ENCODE results near the gene NKX1-1.

DNA sequence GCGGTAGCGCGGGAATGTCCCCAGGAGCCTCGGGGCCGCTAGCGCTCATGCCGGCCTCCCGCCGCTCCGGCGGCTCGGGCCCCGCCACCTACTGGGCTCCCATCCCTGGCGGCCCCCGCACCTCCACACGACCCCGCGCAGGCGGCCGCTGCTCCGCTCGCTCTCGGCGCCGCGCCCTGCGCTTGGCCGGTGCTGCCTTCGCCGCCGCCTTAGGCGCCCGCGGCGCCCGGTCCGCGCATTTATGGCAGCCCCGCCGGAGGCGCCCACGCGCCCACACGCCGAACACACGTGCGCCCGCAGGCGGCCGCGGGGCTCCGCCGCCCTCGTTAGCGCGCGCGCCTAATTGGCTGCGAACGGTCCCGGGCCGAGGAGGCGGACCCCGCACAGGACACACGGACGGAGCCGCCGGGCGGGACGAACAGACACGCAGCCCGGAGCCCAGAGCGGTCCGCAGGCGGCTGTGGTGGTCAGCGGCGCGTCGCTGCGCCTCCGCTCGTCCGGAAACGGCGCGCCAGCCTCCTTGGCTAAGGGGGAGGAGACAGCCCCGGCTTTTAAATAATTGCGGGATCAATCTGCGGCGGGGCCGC is at the start of gene NKX1-1:
- TF ChIP-seq, protein P1, sequence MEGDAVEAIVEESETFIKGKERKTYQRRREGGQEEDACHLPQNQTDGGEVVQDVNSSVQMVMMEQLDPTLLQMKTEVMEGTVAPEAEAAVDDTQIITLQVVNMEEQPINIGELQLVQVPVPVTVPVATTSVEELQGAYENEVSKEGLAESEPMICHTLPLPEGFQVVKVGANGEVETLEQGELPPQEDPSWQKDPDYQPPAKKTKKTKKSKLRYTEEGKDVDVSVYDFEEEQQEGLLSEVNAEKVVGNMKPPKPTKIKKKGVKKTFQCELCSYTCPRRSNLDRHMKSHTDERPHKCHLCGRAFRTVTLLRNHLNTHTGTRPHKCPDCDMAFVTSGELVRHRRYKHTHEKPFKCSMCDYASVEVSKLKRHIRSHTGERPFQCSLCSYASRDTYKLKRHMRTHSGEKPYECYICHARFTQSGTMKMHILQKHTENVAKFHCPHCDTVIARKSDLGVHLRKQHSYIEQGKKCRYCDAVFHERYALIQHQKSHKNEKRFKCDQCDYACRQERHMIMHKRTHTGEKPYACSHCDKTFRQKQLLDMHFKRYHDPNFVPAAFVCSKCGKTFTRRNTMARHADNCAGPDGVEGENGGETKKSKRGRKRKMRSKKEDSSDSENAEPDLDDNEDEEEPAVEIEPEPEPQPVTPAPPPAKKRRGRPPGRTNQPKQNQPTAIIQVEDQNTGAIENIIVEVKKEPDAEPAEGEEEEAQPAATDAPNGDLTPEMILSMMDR (IDR thresholded peaks at IDR 0.05; ENCODE audit: low read depth, low read length), result no peak
- TF ChIP-seq EZH2phosphoT487 (IDR thresholded peaks at IDR 0.05; ENCODE audit: low read depth), result no peak
